Eye (tissue), 1 donor: Measurements from ENCODE around the gene TBC1D5.

Source experiments
- DNase-seq: peaks from one replicate; pipeline ENCODE4 v3.0.0-alpha.2; 2015

TBC1D5 gene

GRCh38 chr3:17584066-17584465, 158.4 kb downstream of the TBC1D5 start:
- DNase-seq = no peak

- DNase-seq = no peak
Observed at GRCh38 chr3:17583530-17583929, 158.9 kb downstream of the TBC1D5 start.

- DNase-seq = no peak
Observed at GRCh38 chr3:17581421-17582080, 160.9 kb downstream of the TBC1D5 start.

GRCh38 chr3:17580901-17581300, 161.5 kb downstream of the TBC1D5 start:
- no peak for DNase-seq

- DNase-seq = no peak
Observed at GRCh38 chr3:17579289-17580031, 163.0 kb downstream of the TBC1D5 start.

- DNase-seq = peak; percentile 3
Observed at GRCh38 chr3:17577796-17578520, 164.5 kb downstream of the TBC1D5 start.

- no peak for DNase-seq
Observed at GRCh38 chr3:17573396-17573795, 169.0 kb downstream of the TBC1D5 start.

- no peak for DNase-seq
Observed at GRCh38 chr3:17571686-17572085, 170.7 kb downstream of the TBC1D5 start.

GRCh38 chr3:17562845-17563244, 179.6 kb downstream of the TBC1D5 start:
- no peak for DNase-seq

- DNase-seq = no peak
Observed at GRCh38 chr3:17558565-17558964, 183.9 kb downstream of the TBC1D5 start.

GRCh38 chr3:17557749-17558463, 184.5 kb downstream of the TBC1D5 start:
- DNase-seq = no peak

- no peak for DNase-seq
Observed at GRCh38 chr3:17555525-17555924, 186.9 kb downstream of the TBC1D5 start.

- DNase-seq = no peak
Observed at GRCh38 chr3:17554078-17554477, 188.4 kb downstream of the TBC1D5 start.

- no peak for DNase-seq
Observed at GRCh38 chr3:17553080-17553479, 189.4 kb downstream of the TBC1D5 start.

- no peak for DNase-seq
Observed at GRCh38 chr3:17552351-17552750, 190.1 kb downstream of the TBC1D5 start.

- DNase-seq = no peak
Observed at GRCh38 chr3:17551895-17552294, 190.5 kb downstream of the TBC1D5 start.

- DNase-seq = peak; percentile 77
Observed at GRCh38 chr3:17551333-17551732, 191.1 kb downstream of the TBC1D5 start.

GRCh38 chr3:17550624-17551023, 191.8 kb downstream of the TBC1D5 start:
- no peak for DNase-seq

GRCh38 chr3:17546500-17547255, 195.8 kb downstream of the TBC1D5 start:
- no peak for DNase-seq

GRCh38 chr3:17544632-17545031, 197.8 kb downstream of the TBC1D5 start:
- no peak for DNase-seq

GRCh38 chr3:17542591-17542990, 199.8 kb downstream of the TBC1D5 start:
- DNase-seq = no peak

GRCh38 chr3:17539436-17539835, 203.0 kb downstream of the TBC1D5 start:
- no peak for DNase-seq
